HG03354 (cell line): Measurements from ENCODE around the gene IL1RL2.

Experiments used
- ATAC-seq: cut with Tn5 transposase; IDR thresholded peaks from one replicate; pipeline ENCODE4 v1.9.1; 2021; ENCODE audit warnings: mild to moderate bottlenecking; ENCODE audit not compliant: unreplicated experiment, poor library complexity, severe bottlenecking

Gene IL1RL2

DNA sequence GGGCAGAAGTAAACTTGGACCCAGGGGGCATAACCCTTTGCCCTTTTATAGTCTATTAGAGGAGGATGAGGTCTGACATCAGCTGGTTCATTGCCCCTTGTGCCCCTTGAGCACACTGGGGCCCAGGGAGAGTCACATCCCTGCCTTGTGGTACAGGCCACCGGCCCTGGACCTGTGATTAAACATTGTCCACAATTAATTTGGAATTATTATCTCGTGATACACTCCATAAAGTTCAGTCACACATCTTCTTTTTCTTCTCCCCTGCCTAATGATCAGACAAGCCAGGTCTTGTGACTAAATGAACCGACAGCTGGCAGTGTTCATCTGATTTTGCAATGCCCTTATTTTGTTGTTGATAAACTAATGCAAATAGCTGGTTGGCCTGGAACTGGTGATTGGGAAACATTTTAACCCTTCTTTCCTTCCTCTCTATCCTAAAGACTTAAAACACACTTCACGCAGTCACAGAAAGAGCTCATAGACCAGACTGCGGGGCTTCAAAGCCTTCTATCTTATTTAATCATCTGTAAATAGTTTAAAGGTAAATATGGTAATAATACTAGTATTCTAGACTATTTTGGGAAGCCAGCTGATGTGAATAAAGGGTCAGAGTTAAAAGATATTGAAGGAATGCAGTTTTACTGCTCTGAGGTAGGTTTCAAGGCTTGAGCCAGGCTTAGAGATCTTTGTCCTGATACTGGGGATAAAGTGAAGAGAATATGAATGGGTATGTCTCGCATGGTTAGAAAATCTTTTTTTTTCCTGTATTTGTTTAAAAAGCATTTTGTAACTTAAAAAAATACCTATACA is 30.9 kb upstream of the IL1RL2 start:
- no peak for ATAC-seq

DNA sequence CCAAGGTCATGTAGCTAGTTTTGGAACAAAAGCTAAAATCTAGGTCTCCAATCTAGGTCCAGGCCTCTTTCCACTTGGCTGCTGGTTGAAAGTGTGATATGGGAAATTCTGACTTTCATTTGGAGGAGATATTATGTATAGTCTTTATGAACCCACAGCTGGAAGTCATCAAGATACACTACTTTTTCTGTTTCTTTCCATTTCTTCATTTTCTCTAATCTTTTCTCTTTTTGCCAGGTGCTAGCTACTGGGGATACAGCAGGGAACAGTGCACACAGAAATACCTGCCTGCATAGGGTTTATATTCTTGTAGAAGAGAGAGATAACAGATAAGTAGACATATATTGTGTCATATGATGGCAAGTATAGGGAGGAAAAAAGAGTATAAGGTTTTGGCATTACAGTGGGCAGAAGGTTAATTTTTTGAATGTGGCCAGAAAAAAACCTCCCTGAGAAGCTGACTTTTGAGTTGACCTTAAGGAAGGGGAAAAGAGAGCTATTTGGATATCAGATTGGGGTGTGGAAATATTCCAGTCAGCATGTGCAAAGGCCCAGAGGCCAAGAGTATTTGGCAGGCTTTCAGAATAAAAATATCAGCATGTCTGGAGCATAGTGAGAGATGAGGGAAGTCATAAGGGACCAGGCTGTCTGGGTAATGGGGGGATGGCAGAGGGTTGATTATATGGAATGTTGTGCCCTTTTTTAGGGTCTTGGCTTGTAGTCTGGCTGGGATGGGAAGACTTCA is 28.6 kb upstream of the IL1RL2 start:
- no peak for ATAC-seq

DNA sequence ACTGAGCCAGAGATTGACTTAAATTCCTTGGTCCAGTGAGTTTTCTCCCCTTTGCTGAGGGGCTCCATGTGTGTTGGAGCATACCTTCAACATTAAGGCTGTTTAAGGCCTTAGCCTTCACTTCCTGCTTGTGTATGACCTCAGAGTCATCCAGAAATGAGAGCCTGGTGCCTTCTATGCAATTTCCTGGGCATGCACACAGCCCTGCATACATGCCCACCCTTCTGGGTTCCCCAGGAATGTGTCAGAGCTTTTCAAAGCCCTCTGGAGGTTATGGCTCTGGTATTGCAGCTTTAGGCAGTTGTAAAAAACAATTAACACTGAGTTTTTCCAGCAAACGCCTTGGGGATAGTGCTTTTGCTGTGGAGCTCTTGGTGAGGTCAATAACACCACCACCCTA is 27.5 kb upstream of the IL1RL2 start:
- no peak for ATAC-seq

DNA sequence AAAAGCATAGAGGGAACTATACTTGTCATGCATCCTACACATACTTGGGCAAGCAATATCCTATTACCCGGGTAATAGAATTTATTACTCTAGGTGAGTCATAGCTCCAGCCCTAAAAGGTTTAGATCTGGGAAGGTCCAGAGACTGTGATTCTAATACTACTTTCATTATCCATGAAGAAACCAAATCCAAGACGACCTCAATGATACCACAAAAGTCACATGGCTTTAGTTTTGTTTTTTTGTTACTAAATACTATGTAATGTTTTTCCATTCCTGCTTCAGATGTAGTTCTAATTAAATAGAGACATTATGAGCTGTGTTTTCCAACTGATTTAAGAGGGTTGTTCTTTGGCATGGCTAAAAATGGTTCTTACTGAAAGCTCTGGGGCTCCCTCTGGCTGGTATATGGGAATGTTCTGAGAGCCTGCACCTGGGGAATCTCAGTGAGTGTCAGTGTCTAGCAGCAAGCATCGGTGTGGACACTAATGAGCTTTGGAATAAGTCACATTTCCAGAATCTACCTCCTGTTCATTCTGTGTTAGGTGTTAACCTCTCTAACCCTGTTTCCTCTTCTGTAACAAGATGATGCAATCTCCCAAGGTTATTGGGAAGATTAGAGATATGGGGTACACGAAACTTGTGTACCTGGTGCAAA is 20.5 kb upstream of the IL1RL2 start:
- no peak for ATAC-seq

DNA sequence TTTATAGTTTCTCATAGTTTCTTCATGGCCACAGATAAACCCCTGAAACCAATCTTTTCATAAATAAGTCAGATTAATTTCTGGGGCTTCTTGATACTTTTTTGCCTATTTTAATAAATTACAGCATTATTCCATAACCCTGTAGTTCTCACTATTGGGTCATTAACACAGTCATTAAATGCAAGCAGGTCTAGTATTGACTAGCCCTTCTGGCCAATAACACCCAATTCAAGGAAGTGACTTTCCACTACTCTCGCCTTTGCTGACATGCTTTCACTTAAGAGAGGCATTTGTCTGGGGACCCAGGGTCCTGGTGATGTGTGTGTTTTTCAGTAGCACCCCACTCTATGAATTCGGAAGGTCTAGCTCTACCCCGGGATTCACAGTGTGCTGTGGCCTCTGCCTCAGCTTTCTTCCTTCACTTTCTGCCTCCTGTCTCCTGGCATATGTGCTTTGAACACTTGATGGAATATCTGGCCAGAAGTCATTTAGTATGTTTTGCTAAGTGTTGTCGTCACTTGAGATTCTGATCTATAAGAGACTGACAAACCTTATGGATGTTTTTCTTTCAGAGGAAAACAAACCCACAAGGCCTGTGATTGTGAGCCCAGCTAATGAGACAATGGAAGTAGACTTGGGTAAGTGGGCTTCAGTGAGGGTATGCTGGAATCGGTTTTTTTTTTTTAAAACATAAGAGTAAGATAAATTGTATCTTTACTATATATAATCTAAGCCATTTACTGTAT is 18.6 kb upstream of the IL1RL2 start:
- ATAC-seq, result no peak

DNA sequence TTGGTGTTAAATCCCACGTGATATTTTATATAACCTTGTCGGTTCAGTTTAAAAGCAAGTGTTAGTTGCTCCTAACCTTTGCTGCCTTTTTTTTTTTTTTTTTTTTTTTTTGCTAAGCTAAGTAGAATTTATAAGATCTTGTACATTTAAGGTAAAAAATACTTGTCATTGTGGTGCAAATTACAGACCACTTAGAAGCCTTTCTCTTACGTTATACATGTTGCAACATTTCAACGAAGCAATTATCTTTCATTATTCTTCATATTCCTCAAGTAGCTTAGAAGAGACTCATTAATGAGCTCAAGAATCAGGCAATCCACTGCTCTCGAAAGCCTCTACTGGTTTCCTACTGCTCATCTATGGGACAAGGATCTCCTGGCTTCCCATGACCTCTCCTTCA is 14.9 kb upstream of the IL1RL2 start:
- ATAC-seq, result no peak

DNA sequence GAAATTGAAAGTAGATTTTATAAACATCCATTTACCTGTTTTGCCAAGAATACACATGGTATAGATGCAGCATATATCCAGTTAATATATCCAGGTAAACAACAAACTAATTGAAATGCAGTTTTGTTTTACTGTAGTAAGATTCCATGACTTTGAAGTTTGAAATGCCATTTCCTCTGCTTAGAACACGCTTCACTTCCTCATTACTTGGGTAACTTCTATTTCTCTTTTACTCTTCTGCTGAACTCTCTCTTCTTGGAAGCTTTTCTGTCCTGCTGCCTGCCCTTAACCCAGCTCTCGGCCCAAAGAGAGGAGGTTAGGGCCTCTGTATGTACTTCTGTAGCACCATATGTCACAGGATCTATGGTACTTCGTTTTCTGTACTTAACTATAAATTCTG is 14.1 kb upstream of the IL1RL2 start:
- no peak for ATAC-seq

DNA sequence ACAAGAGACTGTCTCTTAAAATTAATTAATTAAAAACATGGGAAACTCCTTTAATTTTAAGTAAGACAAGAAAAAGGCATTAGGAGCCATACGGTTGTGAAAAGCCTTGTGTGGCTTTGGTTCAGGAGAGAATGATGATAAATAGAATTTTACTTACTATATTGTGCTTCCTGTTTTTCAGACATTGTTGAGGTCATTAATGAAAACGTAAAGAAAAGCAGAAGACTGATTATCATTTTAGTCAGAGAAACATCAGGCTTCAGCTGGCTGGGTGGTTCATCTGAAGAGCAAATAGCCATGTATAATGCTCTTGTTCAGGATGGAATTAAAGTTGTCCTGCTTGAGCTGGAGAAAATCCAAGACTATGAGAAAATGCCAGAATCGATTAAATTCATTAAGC is 10.7 kb upstream of the IL1RL2 start:
- ATAC-seq, result no peak

DNA sequence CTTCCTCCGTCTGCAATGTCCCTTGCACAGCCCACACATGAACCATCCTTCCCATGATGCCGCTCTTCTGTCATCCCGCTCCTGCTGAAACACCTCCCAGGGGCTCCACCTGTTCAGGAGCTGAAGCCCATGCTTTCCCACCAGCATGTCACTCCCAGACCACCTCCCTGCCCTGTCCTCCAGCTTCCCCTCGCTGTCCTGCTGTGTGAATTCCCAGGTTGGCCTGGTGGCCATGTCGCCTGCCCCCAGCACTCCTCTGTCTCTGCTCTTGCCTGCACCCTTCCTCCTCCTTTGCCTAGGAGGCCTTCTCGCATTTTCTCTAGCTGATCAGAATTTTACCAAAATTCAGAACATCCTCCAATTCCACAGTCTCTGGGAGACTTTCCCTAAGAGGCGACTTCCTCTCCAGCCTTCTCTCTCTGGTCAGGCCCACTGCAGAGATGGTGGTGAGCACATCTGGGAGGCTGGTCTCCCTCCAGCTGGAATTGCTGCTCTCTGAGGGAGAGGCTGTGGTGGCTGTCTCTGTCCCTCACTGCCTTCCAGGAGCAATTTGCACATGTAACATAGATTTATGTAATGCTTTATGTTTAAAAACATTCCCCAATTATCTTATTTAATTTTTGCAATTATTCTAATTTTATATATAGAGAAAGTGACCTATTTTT is 8.9 kb upstream of the IL1RL2 start:
- ATAC-seq, result no peak

DNA sequence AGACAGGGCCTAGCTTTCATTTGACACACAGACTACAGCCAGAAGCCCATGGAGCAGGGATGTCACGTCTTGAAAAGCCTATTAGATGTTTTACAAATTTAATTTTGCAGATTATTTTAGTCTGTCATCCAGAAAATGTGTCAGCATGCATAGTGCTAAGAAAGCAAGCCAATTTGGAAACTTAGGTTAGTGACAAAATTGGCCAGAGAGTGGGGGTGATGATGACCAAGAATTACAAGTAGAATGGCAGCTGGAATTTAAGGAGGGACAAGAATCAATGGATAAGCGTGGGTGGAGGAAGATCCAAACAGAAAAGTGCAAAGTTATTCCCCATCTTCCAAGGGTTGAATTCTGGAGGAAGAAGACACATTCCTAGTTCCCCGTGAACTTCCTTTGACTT is 7.8 kb upstream of the IL1RL2 start:
- no peak for ATAC-seq

DNA sequence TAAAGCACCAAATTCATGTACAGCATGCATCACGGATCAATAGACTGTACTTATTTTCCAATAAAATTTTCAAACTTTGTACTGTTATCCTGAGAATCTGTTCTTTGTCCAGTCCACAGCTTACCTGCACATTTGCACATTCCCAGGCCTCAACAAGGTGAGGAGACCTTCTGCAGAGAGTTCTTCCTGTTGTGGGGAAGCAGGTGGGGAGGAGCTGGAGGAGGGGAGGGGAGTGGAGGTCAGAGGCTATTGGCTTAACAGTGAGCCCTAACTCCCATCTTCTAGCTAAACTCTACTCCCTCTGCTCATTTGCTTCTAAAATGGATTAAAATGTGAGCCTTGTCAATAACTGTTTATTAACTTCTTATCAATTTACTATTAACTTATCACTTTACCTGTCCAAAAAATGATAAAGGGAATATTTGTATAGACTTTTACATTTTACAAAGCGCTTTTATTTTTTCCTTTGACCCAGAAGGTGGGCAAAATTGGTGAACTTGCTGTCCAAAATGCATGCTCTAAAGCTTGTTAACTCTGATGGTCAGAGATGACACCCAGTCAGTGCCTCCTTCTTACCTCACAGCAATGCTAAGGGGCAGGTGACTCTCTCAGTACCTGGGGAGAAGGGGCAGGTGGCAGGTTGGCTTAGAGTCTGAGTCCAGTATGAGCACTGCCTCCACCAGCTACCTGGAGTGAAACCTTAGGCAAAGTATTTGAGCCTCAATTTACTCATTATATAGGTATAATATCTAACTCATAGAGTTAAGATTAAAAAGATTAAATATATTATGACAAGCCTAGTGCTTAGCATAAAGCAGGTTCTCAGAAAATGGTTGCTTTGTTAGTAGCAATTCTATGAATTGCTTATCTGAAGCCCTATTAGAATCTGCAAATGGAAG is 6.8 kb upstream of the IL1RL2 start:
- ATAC-seq, result no peak

DNA sequence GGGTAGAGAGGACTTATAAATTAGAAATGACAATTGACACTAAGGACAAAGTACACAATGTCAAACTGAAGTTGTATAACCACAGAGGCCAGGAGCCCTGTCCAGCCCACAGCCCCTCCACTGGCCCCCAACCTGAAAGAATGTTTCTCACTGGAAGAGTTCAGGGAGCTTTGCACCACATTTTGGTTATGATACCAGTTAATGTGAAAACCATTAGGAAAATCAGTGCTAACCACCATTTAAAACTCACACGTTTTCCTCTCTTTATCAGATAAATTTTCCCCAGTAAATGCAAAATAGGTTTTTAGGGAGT is 6.2 kb upstream of the IL1RL2 start:
- no peak for ATAC-seq

DNA sequence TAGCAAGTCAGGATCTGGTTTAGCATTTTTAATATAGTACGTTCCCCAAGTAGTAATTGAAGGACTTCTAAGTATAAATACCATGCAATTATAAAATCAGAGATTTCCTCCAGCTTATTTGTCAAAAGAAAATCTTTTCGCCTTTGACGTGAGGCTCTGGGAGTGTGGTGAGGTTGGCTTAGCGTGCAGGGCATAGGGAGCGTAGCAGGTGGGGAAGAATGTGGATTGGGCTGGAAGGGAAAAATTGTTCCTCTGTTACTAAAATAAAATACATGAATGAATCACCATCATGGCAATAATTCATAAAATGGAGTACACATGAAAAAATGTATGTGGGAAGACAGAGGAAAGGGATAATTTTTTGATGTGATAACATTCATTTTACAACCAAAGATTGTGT is 5.4 kb upstream of the IL1RL2 start:
- ATAC-seq, result no peak

DNA sequence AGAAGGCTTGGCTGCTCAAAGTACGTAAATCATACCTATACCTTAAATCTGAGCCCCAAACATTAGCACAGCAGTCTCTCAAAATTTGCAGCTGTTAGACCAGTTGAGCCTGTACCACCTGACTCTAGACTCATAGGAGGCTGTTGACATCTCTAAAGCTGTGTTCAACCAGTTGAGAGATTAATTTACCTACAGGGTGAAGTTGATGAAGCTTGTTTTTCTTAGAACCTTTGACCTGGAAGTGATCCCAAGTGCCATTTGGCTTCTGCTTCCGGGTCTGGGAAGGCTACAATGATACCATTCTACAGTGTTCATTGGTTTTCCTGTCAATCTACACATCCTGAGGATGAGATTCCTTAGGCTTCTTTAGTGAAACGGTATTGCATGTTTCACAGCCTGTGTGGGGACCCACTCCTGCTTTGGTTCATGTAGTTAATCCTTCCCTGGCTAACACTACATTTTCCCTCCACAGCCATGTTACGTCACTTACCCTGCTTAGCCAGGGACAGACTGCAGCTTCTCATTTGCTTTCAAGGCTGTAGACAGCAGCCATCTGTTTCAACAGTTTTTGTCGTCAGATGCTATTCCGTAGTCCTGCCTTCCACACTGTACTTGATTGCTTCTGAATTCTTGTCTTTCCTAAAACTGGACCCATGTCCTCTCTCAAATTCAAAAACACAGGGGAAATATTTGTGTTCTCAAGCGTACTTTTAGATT is 4.7 kb upstream of the IL1RL2 start:
- ATAC-seq, result no peak

DNA sequence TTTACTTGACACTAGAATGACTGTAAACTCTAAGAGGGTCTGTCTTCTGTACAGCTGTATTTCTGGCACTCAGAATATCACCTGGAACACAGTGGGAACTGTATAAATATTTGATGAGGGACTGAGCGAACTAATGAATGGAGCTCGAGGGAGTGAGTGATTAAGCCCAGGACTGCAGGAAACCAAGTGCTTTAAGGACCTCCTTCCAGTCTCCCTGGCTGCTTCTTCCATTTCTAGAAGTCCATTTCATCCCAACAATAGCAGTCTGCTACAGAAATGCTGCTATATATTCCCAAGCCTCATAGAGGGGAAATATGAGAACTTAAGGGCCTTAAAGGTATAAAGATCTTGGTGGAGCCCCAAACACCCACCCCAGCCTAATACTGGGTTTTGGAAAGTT is 2.8 kb upstream of the IL1RL2 start:
- no peak for ATAC-seq

DNA sequence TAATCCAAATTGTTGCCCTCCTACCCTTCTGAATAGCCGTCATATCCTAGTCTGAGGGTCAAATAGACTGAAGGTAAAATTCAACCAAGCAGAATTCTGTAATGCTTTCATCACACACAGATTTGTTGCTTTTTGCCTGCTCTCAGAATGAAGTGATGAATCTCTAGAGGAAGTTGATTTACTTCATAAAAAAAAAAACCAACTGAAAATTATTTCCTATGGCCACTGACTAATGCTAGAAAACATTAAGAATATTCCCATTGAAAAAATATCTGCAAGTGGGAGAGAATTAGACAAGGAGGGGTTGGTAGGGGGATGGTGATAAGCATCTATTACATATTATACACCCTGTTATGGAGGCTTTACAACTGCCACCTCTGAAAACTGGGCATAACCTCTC is 2.3 kb upstream of the IL1RL2 start:
- no peak for ATAC-seq

DNA sequence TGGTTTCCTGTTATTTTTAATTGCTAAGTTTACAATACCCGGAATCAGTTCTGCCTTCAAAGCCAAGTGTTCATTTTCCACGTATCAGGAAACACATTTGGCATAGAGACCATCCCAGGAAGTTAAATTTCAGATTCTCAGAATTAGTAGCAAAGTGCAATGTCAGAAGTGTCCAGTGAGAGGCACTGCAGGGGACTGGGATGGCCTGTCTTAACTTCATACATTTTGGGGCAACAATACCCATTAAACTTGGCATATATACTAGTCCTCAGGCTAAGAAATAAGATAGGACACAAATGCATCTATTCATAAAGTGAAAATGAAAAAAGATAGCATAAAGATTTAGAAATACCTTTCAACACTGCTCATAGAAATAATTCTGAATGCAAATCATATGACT is 1.5 kb upstream of the IL1RL2 start:
- ATAC-seq, result no peak

DNA sequence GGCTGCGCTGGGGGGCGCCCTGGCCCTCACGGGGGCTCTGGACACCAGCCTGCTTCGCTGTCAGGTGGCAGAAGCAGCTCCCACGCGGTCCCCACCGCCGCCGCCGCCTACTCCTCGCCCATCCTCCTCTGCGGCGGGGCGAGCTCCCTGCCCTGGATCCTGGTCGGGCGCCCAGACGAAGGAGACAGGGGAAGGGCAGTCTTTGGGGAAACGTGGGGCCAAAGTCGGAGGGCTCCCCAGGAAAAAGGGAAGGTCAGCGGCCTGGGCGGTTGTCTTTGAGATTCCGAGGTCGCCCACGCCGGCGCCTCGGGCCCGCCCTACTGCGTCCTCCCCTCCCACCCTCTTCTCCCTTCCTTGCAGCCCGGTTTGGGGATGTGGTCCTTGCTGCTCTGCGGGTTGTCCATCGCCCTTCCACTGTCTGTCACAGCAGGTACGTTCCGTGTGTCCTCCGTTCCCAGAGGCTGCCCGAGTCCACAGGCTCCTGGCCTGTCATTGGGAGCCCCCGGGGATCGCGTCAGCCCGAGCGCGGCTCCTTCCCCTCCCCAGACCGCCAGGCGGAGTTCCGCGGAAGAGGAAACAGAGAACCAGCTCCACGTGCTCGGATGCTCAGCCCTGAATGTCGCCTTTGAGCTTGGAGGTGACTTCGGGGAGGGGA is 800 bp downstream of the IL1RL2 start:
- no peak for ATAC-seq
